Endothelial cell of umbilical vein (primary cell): ENCODE measurements around the gene APBA3.

Experiments
- CTCF ChIP-seq, 2 donors: IDR thresholded peaks; 1 replicate in 1 of 2; 2 replicates in 1 of 2; pipeline ENCODE4 v1.5.1; 2011; ENCODE audit warnings: low read length in 2 of 2, mild to moderate bottlenecking in 2 of 2, moderate library complexity in 2 of 2, control low read depth in 1 of 2, inconsistent platforms in 1 of 2, low read depth in 1 of 2; ENCODE audit not compliant: insufficient read depth in 1 of 2; ENCODE audit errors: extremely low read depth in 1 of 2
- EZH2 ChIP-seq: IDR thresholded peaks from 2 replicates; pipeline ENCODE4 v1.6.1; 2012; ENCODE audit warnings: borderline replicate concordance, low read depth, mild to moderate bottlenecking, moderate library complexity, low read length, inconsistent platforms; ENCODE audit not compliant: severe bottlenecking
- POLR2AphosphoS5 ChIP-seq: IDR thresholded peaks from 2 replicates; pipeline ENCODE4 v1.6.1; 2012; ENCODE audit warnings: low read depth, mild to moderate bottlenecking, control low read depth, low read length, moderate library complexity; ENCODE audit not compliant: insufficient read depth

GRCh38 chr19:3725640-3726310 lies 35.7 kb downstream of the APBA3 start:
- TF ChIP-seq CTCF (IDR thresholded peaks at IDR 0.05; ENCODE audit: extremely low read depth in 1 of 2, insufficient read depth in 1 of 2, low read depth in 1 of 2, low read length in 2 of 2) = no peak
- TF ChIP-seq EZH2 = no peak
- no peak for TF ChIP-seq POLR2AphosphoS5
